HG03097 (cell line): Measurements from ENCODE around the gene MMP25.

ENCODE experiments used
- ATAC-seq: cut with Tn5 transposase; IDR thresholded peaks from one replicate; pipeline ENCODE4 v1.9.1; 2021; ENCODE audit not compliant: unreplicated experiment, low FRiP score

Gene MMP25

GRCh38 chr16:3088925-3089716 lies 42.8 kb downstream of the MMP25 start:
- ATAC-seq: no peak

GRCh38 chr16:3089717-3090592 lies 43.6 kb downstream of the MMP25 start:
- no peak for ATAC-seq

DNA sequence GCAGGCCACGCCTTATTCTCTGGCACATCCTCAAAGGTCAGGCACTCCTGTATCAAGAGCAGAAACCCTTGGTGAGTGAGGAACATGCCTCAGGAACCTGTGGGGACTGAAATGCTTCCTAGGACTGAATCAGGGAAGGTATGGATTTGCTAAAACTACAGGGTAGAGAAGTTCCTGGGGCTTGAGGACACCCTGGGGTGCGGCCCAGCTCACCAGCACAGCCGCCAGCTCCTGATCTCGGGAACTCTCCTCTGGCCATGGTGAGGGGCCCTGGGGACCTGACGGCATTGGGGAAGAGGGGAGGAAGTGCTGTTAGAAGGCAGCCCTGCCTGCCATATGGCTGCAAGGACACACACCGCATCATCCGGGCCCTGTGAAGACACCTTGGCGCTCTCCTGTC lies 45.2 kb downstream of the MMP25 start:
- ATAC-seq: no peak

GRCh38 chr16:3092501-3092941 lies 46.2 kb downstream of the MMP25 start:
- ATAC-seq: no peak

DNA sequence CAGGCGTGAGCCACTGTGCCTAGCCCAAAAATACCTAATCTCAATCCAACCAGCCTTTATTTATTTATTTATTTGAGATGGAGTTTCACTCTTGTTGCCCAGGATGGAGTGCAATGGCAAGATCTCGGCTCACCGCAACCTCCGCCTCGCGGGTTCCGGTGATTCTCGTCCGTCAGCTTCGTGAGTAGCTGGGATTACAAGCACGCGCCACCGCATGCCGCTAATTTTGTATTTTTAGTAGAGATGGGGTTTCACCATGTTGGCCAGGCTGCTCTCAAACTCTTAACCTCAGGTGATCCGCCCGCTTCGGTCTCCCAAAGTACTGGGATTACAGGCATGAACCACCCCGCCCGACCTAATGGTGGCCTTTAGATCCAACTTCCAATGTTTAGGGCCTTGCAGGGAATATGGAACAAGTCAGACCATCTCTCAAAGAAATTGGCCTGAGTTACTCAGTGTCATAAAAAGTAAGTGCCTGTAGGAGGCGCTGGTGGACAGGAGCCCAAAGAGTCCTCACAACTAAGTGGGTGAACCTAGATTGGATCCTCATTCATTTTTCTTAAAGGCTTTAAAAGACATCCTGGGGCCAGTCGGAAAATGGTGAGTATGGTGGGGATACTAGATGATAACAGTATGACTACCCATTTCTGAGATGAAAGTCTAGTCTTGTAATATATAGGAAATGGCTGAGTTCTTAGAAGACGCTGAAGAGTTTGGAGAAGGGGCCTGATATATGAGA lies 48.1 kb downstream of the MMP25 start:
- no peak for ATAC-seq

DNA sequence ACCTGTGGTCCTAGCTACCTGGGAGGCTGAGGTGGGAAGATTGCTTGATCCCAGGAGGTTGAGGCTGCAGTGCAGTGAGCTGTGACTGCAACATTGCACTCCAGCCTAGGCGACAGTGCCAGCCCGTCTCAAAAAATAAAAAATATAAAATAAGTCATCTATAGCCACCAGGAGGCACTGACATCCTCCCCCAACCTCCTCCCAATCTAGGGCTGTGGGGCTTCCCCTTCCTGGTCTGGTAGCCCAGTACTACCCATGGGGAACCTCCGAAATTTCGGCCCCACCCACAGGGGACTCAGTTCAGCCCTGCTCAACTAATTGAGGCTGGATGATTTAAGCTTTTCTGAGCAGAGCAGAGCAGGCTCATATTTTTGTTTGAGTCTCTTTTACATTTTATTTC lies 49.5 kb downstream of the MMP25 start:
- ATAC-seq: no peak

DNA sequence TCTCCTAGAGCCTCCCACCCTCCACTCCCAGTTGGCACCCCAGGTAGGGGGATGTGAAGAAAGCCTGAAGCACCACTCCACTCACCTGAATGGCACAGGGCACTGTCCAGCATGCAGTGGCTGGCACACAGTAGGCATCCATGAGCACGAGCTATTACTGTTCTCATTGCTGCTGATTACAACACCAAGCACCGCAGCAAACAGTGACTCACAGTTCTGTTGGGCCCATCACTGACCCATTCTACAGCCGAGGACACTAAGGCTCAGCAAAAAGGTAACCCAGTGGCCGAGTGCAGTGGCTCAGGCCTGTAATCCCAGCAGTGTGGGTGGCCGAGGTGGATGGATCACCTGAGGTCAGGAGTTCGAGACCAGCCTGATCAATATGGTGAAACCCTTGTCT lies 50.0 kb downstream of the MMP25 start:
- ATAC-seq: no peak

DNA sequence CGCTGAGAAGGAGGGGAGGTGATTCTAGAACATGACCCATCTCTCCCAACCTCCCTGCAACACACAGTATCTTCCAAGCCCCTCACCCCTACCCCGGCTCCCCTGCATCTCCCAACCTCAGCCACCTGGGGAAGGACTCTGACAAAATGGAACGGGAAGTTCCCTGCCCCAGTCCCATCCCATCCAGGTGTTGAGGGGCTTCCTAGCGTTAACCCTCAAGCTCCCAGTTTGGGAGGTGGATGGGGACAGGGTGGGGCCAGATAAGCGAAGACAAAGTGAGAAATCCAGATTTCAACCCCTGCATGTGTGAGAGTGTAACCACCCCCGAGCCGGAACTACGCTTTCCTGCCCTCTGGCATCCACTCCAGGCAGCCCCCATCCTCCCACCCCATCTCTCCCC lies 50.9 kb downstream of the MMP25 start:
- ATAC-seq: no peak

GRCh38 chr16:3098459-3099394 lies 52.4 kb downstream of the MMP25 start, which contains the start of gene ZSCAN10:
Gene ZSCAN10, minus strand, starts transcription at chr16:3099294. Its CDS starts 6,357 bp downstream, at chr16:3092937.
- ATAC-seq: no peak

GRCh38 chr16:3099395-3099731 lies 53.0 kb downstream of the MMP25 start:
- ATAC-seq: no peak

DNA sequence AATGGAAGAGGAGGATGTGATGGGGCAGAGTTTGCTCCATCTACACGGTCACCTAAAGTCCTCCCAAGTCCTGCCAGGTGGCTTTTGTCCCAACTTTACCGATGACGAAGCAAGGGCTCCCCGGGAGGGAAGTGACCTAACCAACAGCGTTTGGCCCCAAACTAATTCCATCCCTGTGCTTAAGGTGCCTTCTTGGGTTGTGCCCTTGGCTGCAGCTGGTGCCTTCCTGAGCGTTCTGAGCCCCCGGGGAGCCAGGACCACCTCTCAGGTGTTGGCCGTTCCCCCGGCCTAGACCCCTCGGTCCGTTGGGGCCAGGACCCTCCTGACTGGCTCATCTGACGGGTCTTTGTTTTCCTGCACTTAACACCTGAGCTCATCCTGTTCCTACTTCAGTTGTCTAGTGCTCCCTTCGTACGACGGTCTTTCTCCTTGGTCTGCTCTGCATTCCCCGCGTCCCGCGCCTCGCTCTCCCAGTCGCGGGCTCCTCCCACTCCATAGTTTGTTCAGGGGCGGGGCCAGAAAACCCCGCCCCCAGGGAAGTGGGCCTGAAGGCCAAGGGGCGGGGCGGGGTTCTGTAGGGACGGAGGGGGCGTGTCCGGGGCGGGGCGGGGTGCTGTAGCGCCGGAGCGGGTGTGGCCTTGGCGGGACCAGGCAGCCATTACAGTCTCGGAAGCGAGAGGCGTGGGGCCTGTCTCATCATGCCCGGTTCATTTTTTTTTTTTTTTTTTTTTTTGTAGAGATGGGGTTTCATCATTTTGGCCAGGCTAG lies 53.6 kb downstream of the MMP25 start:
- ATAC-seq: no peak

GRCh38 chr16:3101018-3101840 lies 54.9 kb downstream of the MMP25 start:
- no peak for ATAC-seq

DNA sequence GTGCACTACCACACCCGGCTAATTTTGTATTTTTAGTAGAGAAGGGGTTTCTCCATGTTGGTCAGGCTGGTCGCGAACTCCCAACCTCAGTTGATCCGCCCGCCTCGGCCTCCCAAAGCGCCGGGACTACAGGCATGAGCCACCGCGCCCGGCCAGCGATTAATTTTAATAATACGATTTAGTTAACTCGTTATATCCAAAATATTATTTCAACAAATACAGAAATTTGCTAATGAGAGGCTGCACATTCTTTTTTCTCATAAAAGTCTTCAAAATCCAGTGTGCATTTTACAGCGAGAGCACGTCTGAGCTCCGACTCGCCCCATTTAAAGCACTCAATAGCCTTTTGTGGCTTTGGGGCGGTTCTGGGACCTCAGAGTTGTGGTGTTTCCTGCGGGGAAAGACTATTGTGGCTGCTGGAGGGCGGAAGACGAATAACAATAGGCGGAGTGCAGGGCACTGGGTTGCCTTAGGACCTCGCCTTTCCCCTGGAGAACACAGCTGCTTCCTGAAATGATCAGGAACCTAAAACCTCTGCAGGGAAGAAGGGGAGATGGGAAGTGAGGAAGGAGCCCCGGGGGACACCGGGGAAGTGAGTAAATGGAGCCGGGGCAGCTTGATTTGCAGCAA lies 55.6 kb downstream of the MMP25 start:
- ATAC-seq: no peak

DNA sequence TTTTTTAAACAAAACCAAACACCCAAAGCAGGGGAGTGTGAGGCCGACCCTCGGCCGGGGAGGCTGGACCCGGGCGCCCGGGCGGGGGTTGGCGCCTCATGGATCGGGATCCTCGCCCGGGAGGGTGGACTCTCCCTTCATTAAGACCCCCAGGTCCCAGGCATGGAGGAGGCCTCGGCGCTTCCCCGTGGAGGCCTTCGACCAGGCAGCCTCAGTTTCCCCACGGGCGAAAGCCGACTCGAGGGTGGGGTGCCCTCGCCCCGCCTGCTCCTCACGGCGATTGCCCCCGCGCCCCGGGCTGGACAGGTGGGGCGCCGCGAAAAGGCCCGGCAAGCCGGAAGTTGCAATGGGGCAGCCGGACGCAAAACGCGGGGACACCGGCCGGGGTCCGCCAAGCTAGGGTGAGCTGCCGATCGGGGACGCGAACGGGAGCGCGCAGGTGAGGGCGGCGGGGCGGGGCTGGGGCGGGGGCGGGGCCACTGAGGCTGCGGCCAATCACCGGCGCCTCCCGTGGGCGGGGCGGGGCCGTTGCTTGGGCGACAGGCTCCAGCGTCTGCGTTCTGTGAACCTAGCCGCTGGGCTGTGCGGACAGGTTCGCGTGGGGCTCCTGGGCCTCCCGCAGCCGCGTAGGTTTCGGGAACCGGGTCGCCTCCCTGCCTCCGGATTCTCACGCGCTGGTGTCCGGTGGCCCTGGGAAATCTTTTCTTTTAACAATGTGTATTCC lies 60.0 kb downstream of the MMP25 start:
- peak; percentile 72 for ATAC-seq
